SU-DHL-6 (cell line): Measurements from ENCODE around the gene SEMA4C.

Experiments
- H2AFZ ChIP-seq: fragments of 200-600 bp; sonication (generic); 2 replicates; pipeline ENCODE4 v1.6.1; 2014; ENCODE audit warnings: low read depth, mild to moderate bottlenecking, moderate library complexity, mixed read lengths, antibody characterized with exemption, low read length; ENCODE audit not compliant: severe bottlenecking
- H3F3A ChIP-seq: fragments of 200-600 bp; shearing (Covaris generic); 2 replicates; pipeline ENCODE4 v1.6.0; 2016; ENCODE audit warnings: antibody characterized with exemption, mild to moderate bottlenecking; ENCODE audit not compliant: insufficient read depth
- H3K27ac ChIP-seq: fragments of 200-600 bp; sonication (generic); 2 replicates; pipeline ENCODE4 v1.5.1; 2016; ENCODE audit warnings: low read depth, mild to moderate bottlenecking, low read length, moderate library complexity, mixed read lengths
- H3K27me3 ChIP-seq: fragments of 200-600 bp; sonication (generic), shearing (Covaris generic); 2 replicates; pipeline ENCODE4 v1.6.0; 2014; ENCODE audit warnings: mild to moderate bottlenecking, low read length
- H3K36me3 ChIP-seq: fragments of 200-600 bp; sonication (generic); 2 replicates; pipeline ENCODE4 v1.6.1; 2014; ENCODE audit warnings: mild to moderate bottlenecking, low read length, mixed read lengths
- H3K4me2 ChIP-seq: fragments of 300-600, 200-600 bp; shearing (Covaris generic), sonication (generic); 2 replicates; pipeline ENCODE4 v1.6.0; 2014; ENCODE audit warnings: low read length, low read depth, mild to moderate bottlenecking; ENCODE audit not compliant: poor library complexity, severe bottlenecking
- H3K4me3 ChIP-seq: fragments of 200-600 bp; sonication (generic); 2 replicates; pipeline ENCODE4 v1.5.1; 2014; ENCODE audit warnings: antibody characterized with exemption, low read length, mild to moderate bottlenecking, mixed read lengths; ENCODE audit not compliant: insufficient read depth, poor library complexity, severe bottlenecking
- H3K79me2 ChIP-seq: fragments of 200-600 bp; sonication (generic); 2 replicates; pipeline ENCODE4 v1.6.1; 2014; ENCODE audit warnings: mild to moderate bottlenecking, low read length, moderate library complexity; ENCODE audit not compliant: insufficient read depth
- H3K9ac ChIP-seq: fragments of 200-600 bp; sonication (generic); 2 replicates; pipeline ENCODE4 v1.7.0; 2014; ENCODE audit warnings: mild to moderate bottlenecking, low read length
- H3K9me2 ChIP-seq: fragments of 200-600 bp; sonication (generic); replicated peaks from 2 replicates; pipeline ENCODE4 v1.6.1; 2014; ENCODE audit warnings: low read length; ENCODE audit not compliant: insufficient read depth
- H3K9me3 ChIP-seq: fragments of 200-600 bp; sonication (generic); 2 replicates; pipeline ENCODE4 v1.6.1; 2014; ENCODE audit warnings: low read length, mixed read lengths; ENCODE audit not compliant: insufficient read depth
- H4K20me1 ChIP-seq: fragments of 200-600 bp; sonication (generic); 2 replicates; pipeline ENCODE4 v1.6.1; 2014; ENCODE audit warnings: low read depth, mild to moderate bottlenecking, antibody characterized with exemption, low read length, moderate library complexity, mixed read lengths
- CTCF ChIP-seq: fragments of 200-600 bp; sonication (generic); IDR thresholded peaks from one replicate; pipeline ENCODE4 v1.5.1; 2017; ENCODE audit warnings: antibody characterized with exemption, mild to moderate bottlenecking, low read length, moderate library complexity; ENCODE audit not compliant: insufficient read depth, poor library complexity, severe bottlenecking
- EZH2phosphoT487 ChIP-seq: fragments of 200-600 bp; sonication (generic), shearing (Covaris generic); conservative IDR thresholded peaks from 2 replicates; pipeline ENCODE4 v1.6.1; 2018; ENCODE audit warnings: mild to moderate bottlenecking, antibody characterized with exemption, low read length, moderate library complexity, mixed read lengths

Gene SEMA4C

GRCh38 chr2:96860065-96861029 lies 9.5 kb downstream of the SEMA4C start:
- Histone ChIP-seq H3K9ac (no peak overlapping the region), H4K20me1 (no peaks in the 10 kb centered on the region), H3F3A (no peaks in the 10 kb centered on the region), H3K9me3 (no peaks in the 10 kb centered on the region), H3K27me3 (no peaks in the 10 kb centered on the region), H3K9me2 (no peaks in the 10 kb centered on the region), H3K36me3 (no peaks in the 10 kb centered on the region), H2AFZ (no peak overlapping the region), H3K79me2 (peaks cover 6% of the 10 kb centered on the region; the same call in 1 of the 2 replicates), H3K4me3 (no peak overlapping the region), H3K27ac (no peak overlapping the region), H3K4me2 (no peak overlapping the region)
- TF ChIP-seq EZH2phosphoT487 (no peak), CTCF (no peak)

- peaks cover 6% of the 10 kb centered on the region; the same call in 1 of the 2 replicates for H3K79me2 ChIP-seq
- no peak overlapping the region for H3K4me3 ChIP-seq
- no peaks in the 10 kb centered on the region for H3K36me3 ChIP-seq
- TF ChIP-seq CTCF (no peak), EZH2phosphoT487 (no peak)
- H3F3A ChIP-seq = no peaks in the 10 kb centered on the region
- no peaks in the 10 kb centered on the region for H3K9me3 ChIP-seq
- H3K9me2 ChIP-seq = no peaks in the 10 kb centered on the region
- H3K27ac ChIP-seq = no peak overlapping the region
- no peak overlapping the region for H3K9ac ChIP-seq
- no peaks in the 10 kb centered on the region for H3K27me3 ChIP-seq
- no peaks in the 10 kb centered on the region for H4K20me1 ChIP-seq
- H3K4me2 ChIP-seq = no peak overlapping the region
- no peak overlapping the region for H2AFZ ChIP-seq
Measured at GRCh38 chr2:96859681-96860064, 10.2 kb downstream of the SEMA4C start.

- Histone ChIP-seq H3K9me3 (no peaks in the 10 kb centered on the region), H3K79me2 (peaks cover 6% of the 10 kb centered on the region; the same call in 1 of the 2 replicates), H3K36me3 (no peaks in the 10 kb centered on the region), H3K4me2 (no peak overlapping the region), H3K27ac (no peak overlapping the region), H3K9me2 (no peaks in the 10 kb centered on the region), H3K4me3 (no peak overlapping the region), H2AFZ (no peak overlapping the region), H3K9ac (no peak overlapping the region), H4K20me1 (no peaks in the 10 kb centered on the region), H3K27me3 (no peaks in the 10 kb centered on the region), H3F3A (no peaks in the 10 kb centered on the region)
- TF ChIP-seq EZH2phosphoT487 (no peak), CTCF (no peak)
Measured at GRCh38 chr2:96859099-96859649, 10.7 kb downstream of the SEMA4C start.
